Keratinocyte (primary cell): Measurements from ENCODE around the gene BCAS4. TPM values are rescaled to one million over a fixed set of nuclear protein-coding genes. Genes with fewer than 3 reads are reported as not detected.

ENCODE experiments used
- DNase-seq: peaks from one replicate; pipeline ENCODE4 v3.0.0-alpha.2; 2011; ENCODE audit warnings: low read depth, missing footprints, low spot score
- FAIRE-seq: peaks from 2 replicates; lab custom pipeline; 2011; peaks lifted over from hg19 to GRCh38; lab: Jason Lieb, UNC
- H2AFZ ChIP-seq: 2 replicates; pipeline ENCODE4 v1.6.0; 2012; ENCODE audit warnings: low read length, control low read depth, inconsistent platforms; ENCODE audit not compliant: control insufficient read depth
- H3K27ac ChIP-seq: 2 replicates; pipeline ENCODE4 v1.5.1; 2011; ENCODE audit warnings: low read length; ENCODE audit not compliant: control insufficient read depth, insufficient read depth
- H3K27me3 ChIP-seq: 3 replicates; pipeline ENCODE4 v1.6.0; 2011; ENCODE audit warnings: low read length; ENCODE audit not compliant: control insufficient read depth, insufficient read depth; ENCODE audit errors: extremely low read depth
- H3K36me3 ChIP-seq, 2 experiments: 2 replicates in 1 of 2; 3 replicates in 1 of 2; pipeline ENCODE4 v1.5.1; 2011; ENCODE audit warnings: low read length in 2 of 2, mild to moderate bottlenecking in 1 of 2; ENCODE audit not compliant: control insufficient read depth in 2 of 2, insufficient read depth in 2 of 2; ENCODE audit errors: extremely low read depth in 1 of 2
- H3K4me1 ChIP-seq: 3 replicates; pipeline ENCODE4 v1.5.1; 2011; ENCODE audit warnings: low read length; ENCODE audit not compliant: control insufficient read depth, insufficient read depth; ENCODE audit errors: extremely low read depth
- H3K4me2 ChIP-seq: 3 replicates; pipeline ENCODE4 v1.6.0; 2011; ENCODE audit warnings: low read depth, low read length; ENCODE audit not compliant: control insufficient read depth, insufficient read depth; ENCODE audit errors: extremely low read depth
- H3K4me3 ChIP-seq, 3 experiments: fragments of 200-600 bp in 1 of 3; sonication (generic) in 1 of 3; 2 replicates in 2 of 3; 3 replicates in 1 of 3; pipeline ENCODE4 v1.5.1; 2011 to 2016; ENCODE audit warnings: low read length in 3 of 3, mild to moderate bottlenecking in 3 of 3, control low read depth in 2 of 3, inconsistent platforms in 1 of 3, low read depth in 1 of 3, mixed read lengths in 1 of 3, mixed run types in 1 of 3, moderate library complexity in 1 of 3; ENCODE audit not compliant: control insufficient read depth in 2 of 3, insufficient read depth in 2 of 3; ENCODE audit errors: extremely low read depth in 1 of 3
- H3K79me2 ChIP-seq: 2 replicates; pipeline ENCODE4 v1.6.0; 2012; ENCODE audit warnings: low read length; ENCODE audit not compliant: control insufficient read depth, insufficient read depth
- H3K9ac ChIP-seq: 3 replicates; pipeline ENCODE4 v1.6.0; 2011; ENCODE audit warnings: low read length; ENCODE audit not compliant: control insufficient read depth, insufficient read depth; ENCODE audit errors: extremely low read depth
- H3K9me1 ChIP-seq: 3 replicates; pipeline ENCODE4 v1.6.0; 2011; ENCODE audit warnings: low read length; ENCODE audit not compliant: control insufficient read depth, insufficient read depth; ENCODE audit errors: extremely low read depth
- H3K9me3 ChIP-seq: 2 replicates; pipeline ENCODE4 v1.5.1; 2012; ENCODE audit warnings: low read depth, low read length; ENCODE audit not compliant: control insufficient read depth
- H4K20me1 ChIP-seq: 3 replicates; pipeline ENCODE4 v1.6.0; 2011; ENCODE audit warnings: low read length; ENCODE audit not compliant: control insufficient read depth, insufficient read depth; ENCODE audit errors: extremely low read depth
- EZH2 ChIP-seq: IDR thresholded peaks from one replicate; pipeline ENCODE4 v1.6.1; 2012; ENCODE audit warnings: inconsistent platforms, mild to moderate bottlenecking, low read length, moderate library complexity
- dilution Hi-C: fragments of 300-500 bp; cut with MboI; formaldehyde crosslinking; loops from one replicate; pipeline ENCODE4 v1.7.0; 2020; ENCODE audit warnings: low sequenced_read_pairs; ENCODE audit not compliant: extremely low pct_ligation_motif_present
- polyA plus RNA-seq, 5 experiments: library from polyadenylated mRNA; depleted of rRNA in 3 of 5; stranded (reverse) in 3 of 5; stranded (forward) in 1 of 5; unstranded in 1 of 5; fragments of >200 nt; gene quantifications; 1 replicate in 1 of 5; 2 replicates in 3 of 5; 3 replicates in 1 of 5; pipeline versions ENCODE4 v1.2.1 to v1.2.3, GENCODE V29; 2011 to 2012; ENCODE audit warnings: missing spikeins in 2 of 5, low read depth in 1 of 5, low replicate concordance in 1 of 5
- TF ChIP-seq, protein P1 (sequence below), 3 experiments: IDR thresholded peaks in 1 of 3; conservative IDR thresholded peaks in 1 of 3; optimal IDR thresholded peaks in 1 of 3; 2 replicates in 2 of 3; 3 replicates in 1 of 3; pipeline versions ENCODE3 to v1.5.1; 2011; ENCODE audit warnings: low read length in 3 of 3, mild to moderate bottlenecking in 3 of 3, moderate library complexity in 2 of 3, control low read depth in 1 of 3, inconsistent platforms in 1 of 3; ENCODE audit not compliant: insufficient read depth in 2 of 3; ENCODE audit errors: extremely low read depth in 1 of 3

BCAS4 gene
- polyA plus RNA-seq, 1 donor (not counting 4 experiments of a cell fraction or from before 2014, with no cell fraction given): 13.8 TPM

DNA sequence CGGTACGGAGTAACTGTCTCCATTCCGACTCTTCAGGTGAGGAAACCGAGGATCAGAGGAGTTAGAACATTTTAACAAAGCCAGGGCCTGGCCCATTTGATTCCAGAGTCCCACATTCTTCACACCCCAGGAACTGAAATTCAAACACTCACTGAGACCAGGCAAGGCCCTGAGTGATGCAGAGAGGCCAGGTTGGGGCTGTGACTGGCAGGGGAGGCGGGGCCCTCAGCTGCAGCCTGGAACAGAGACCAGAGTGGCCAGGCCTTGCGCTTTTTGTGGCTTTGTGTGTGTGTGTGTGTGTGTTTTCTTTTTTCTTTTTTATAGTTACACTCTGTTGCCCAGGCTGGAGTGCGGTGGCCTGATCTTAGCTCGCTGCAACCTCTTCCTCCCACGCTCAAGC lies 57.2 kb downstream of the BCAS4 start:
- H3K79me2 ChIP-seq: no peaks in the 10 kb centered on the region
- FAIRE-seq (no peak), DNase-seq (no peak)
- no peak overlapping the region for H3K27ac ChIP-seq
- H3K36me3 ChIP-seq: no peaks in the 10 kb centered on the region
- no peaks in the 10 kb centered on the region for H3K9me3 ChIP-seq
- no peak overlapping the region for H3K4me2 ChIP-seq
- H3K27me3 ChIP-seq: no peaks in the 10 kb centered on the region
- no peak overlapping the region for H3K4me3 ChIP-seq
- dilution Hi-C loops: no loop called here
- H4K20me1 ChIP-seq: no peaks in the 10 kb centered on the region
- no peaks in the 10 kb centered on the region for H3K9me1 ChIP-seq
- H3K4me1 ChIP-seq: peaks cover 36% of the 10 kb centered on the region
- H3K9ac ChIP-seq: no peak overlapping the region
- TF ChIP-seq EZH2: no peak
- TF ChIP-seq, protein P1, sequence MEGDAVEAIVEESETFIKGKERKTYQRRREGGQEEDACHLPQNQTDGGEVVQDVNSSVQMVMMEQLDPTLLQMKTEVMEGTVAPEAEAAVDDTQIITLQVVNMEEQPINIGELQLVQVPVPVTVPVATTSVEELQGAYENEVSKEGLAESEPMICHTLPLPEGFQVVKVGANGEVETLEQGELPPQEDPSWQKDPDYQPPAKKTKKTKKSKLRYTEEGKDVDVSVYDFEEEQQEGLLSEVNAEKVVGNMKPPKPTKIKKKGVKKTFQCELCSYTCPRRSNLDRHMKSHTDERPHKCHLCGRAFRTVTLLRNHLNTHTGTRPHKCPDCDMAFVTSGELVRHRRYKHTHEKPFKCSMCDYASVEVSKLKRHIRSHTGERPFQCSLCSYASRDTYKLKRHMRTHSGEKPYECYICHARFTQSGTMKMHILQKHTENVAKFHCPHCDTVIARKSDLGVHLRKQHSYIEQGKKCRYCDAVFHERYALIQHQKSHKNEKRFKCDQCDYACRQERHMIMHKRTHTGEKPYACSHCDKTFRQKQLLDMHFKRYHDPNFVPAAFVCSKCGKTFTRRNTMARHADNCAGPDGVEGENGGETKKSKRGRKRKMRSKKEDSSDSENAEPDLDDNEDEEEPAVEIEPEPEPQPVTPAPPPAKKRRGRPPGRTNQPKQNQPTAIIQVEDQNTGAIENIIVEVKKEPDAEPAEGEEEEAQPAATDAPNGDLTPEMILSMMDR (optimal IDR thresholded peaks at IDR 0.05 in 1 of 3, IDR thresholded peaks at IDR 0.05 in 1 of 3, conservative IDR thresholded peaks at IDR 0.05 in 1 of 3; ENCODE audit: extremely low read depth in 1 of 3, insufficient read depth in 2 of 3, low read length in 3 of 3): no peak
- no peak overlapping the region for H2AFZ ChIP-seq

DNA sequence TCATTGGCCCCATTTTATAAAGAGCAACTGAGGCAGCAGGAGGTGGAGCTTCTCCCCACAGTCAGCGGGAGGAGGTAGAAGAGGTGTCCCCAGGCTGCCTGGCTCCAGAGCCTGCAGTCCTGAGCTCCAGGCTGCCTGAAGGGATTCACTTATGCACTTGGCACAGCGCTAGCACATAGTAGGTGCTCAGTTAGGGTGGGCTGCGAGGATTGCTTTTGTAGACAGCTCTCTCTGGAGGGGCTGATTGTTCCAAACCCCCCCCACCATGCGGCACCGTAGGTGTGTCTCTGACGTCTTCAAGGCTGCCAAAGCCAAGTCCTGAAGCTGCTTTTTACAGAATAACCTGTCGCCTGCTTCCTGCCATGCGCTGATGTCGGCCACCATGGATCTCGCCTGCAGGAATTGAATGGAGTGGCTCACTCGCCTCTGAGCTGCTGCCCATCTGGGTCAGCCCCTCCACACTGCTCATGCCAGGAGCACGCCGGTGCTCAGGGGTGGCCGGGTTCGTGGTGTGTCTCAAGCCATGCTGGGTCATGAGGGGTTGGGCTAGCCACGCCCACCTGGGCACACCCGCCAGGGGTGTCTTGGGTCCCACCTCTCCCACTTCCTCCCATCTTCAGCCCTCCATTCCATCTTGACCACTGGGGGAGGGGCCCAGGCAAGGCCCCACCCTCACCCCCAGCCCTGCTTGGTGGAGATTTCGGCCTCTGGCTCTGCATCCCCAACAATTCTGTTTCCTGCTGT lies 59.8 kb downstream of the BCAS4 start:
- no peak for FAIRE-seq
- H3K4me1 ChIP-seq: peaks cover 15% of the 10 kb centered on the region
- no peak overlapping the region for H3K27ac ChIP-seq
- DNase-seq: no peak
- H2AFZ ChIP-seq: no peak overlapping the region
- H3K36me3 ChIP-seq: no peaks in the 10 kb centered on the region
- dilution Hi-C loops: no loop called here
- TF ChIP-seq, protein P1 (optimal IDR thresholded peaks at IDR 0.05 in 1 of 3, IDR thresholded peaks at IDR 0.05 in 1 of 3, conservative IDR thresholded peaks at IDR 0.05 in 1 of 3; ENCODE audit: extremely low read depth in 1 of 3, insufficient read depth in 2 of 3, low read length in 3 of 3): no peak
- TF ChIP-seq EZH2: no peak
- no peak overlapping the region for H3K9ac ChIP-seq
- H4K20me1 ChIP-seq: no peaks in the 10 kb centered on the region
- no peaks in the 10 kb centered on the region for H3K9me3 ChIP-seq
- H3K79me2 ChIP-seq: no peaks in the 10 kb centered on the region
- no peak overlapping the region for H3K4me3 ChIP-seq
- no peaks in the 10 kb centered on the region for H3K27me3 ChIP-seq
- H3K4me2 ChIP-seq: peak overlapping the region; percentile 10
- no peaks in the 10 kb centered on the region for H3K9me1 ChIP-seq
